Nephron progenitor cell (in vitro differentiated cells): ENCODE results near the gene PHACTR1.

Experiments
- DNase-seq: peaks from one replicate; pipeline ENCODE4 v3.0.0; 2021
- H3K27ac Mint-ChIP-seq: 2 replicates; pipeline ENCODE4 v1.8.0; 2021; ENCODE audit warnings: mild to moderate bottlenecking, moderate library complexity, mixed read lengths
- H3K27me3 Mint-ChIP-seq: 2 replicates; pipeline ENCODE4 v1.8.0; 2021; ENCODE audit warnings: mild to moderate bottlenecking, low read depth, mixed read lengths; ENCODE audit not compliant: poor library complexity
- H3K36me3 Mint-ChIP-seq: 2 replicates; pipeline ENCODE4 v1.8.0; 2021; ENCODE audit warnings: low read depth, mixed read lengths
- H3K4me1 Mint-ChIP-seq: 2 replicates; pipeline ENCODE4 v1.8.0; 2021; ENCODE audit warnings: mixed read lengths
- H3K4me3 Mint-ChIP-seq: 2 replicates; pipeline ENCODE4 v1.8.0; 2021; ENCODE audit warnings: mild to moderate bottlenecking, moderate library complexity, mixed read lengths
- H3K9me3 Mint-ChIP-seq: 2 replicates; pipeline ENCODE4 v1.8.0; 2021; ENCODE audit warnings: mild to moderate bottlenecking, moderate library complexity, mixed read lengths
- TF ChIP-seq, protein P1 (sequence below): fragments of 200-600 bp; sonication (generic); IDR thresholded peaks from 2 replicates; pipeline ENCODE4 v1.5.0; 2021; ENCODE audit warnings: antibody characterized with exemption

The PHACTR1 gene

DNA sequence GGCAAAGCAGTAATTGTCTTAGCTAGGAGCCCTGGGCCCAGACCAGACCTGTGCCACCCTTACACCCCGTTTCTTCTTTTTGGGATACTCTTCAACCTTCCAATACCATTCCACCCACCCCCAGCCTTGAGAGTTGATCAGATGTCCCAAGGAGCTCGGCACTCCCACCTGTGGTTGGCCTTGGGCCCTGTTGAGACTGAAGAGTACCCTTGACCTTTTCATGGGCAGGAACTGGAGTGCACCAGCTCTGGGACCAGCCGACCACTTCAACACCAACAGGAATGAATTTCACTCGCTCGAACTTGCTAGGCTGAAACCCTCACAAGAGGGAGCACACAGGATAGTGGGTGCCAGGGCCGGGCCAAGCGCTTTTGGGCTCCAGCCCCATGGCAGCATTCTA lies 273.6 kb downstream of the PHACTR1 start:
- H3K4me3 Mint-ChIP-seq: no peak overlapping the region

DNA sequence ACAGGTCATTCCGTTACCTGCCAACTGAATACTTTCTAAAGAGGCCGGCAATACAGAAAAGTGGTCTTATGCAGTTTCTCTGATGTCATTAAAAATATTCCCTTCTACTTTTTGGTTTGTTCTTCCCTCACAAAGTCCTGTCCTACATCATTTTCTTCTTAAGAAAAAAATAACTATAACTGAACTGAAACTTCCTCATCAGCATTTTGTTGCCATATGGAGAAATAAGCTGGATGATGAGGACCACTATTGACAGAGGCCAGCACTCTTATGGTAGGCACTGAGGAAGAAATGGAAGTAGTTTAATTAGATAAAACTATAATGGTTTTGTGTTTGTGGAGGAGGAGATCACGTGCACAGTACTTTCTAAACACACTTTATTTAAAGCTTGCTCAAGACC lies 274.9 kb downstream of the PHACTR1 start:
- TF ChIP-seq, protein P1, sequence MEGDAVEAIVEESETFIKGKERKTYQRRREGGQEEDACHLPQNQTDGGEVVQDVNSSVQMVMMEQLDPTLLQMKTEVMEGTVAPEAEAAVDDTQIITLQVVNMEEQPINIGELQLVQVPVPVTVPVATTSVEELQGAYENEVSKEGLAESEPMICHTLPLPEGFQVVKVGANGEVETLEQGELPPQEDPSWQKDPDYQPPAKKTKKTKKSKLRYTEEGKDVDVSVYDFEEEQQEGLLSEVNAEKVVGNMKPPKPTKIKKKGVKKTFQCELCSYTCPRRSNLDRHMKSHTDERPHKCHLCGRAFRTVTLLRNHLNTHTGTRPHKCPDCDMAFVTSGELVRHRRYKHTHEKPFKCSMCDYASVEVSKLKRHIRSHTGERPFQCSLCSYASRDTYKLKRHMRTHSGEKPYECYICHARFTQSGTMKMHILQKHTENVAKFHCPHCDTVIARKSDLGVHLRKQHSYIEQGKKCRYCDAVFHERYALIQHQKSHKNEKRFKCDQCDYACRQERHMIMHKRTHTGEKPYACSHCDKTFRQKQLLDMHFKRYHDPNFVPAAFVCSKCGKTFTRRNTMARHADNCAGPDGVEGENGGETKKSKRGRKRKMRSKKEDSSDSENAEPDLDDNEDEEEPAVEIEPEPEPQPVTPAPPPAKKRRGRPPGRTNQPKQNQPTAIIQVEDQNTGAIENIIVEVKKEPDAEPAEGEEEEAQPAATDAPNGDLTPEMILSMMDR: no peak
- Mint-ChIP-seq H3K4me3 (no peak overlapping the region), H3K36me3 (no peaks in the 10 kb centered on the region), H3K27me3 (peaks cover 13% of the 10 kb centered on the region), H3K27ac (no peak overlapping the region), H3K9me3 (peaks cover 28% of the 10 kb centered on the region), H3K4me1 (no peaks in the 10 kb centered on the region)
- DNase-seq: no peak

More for the DNA sequence above, 273.6 kb downstream of the PHACTR1 start:
- H3K36me3 Mint-ChIP-seq: no peaks in the 10 kb centered on the region
- TF ChIP-seq, protein P1: no peak
- no peak overlapping the region for H3K27ac Mint-ChIP-seq
- peaks cover 28% of the 10 kb centered on the region for H3K9me3 Mint-ChIP-seq
- no peaks in the 10 kb centered on the region for H3K4me1 Mint-ChIP-seq
- no peak for DNase-seq
- peaks cover 18% of the 10 kb centered on the region for H3K27me3 Mint-ChIP-seq

DNA sequence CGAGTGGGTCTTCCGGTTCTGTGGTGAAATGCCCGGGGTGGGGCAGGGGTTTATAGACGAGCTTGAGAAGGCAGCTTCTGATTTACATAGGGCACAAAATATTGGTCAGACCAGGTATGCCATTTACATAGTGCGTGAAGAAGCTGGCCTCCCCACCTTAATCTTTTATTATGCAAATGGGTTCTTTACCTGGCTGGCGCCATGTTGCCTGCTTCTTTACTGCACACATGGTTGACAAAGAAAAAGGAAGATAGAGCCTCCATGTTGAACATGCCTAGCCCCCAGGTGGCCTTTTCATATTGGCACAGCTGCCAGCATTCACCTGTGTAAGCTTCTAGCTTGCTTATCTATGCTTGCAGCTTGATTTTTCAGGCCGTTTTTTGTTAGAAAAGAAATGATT lies 276.2 kb downstream of the PHACTR1 start:
- DNase-seq: no peak
- H3K4me3 Mint-ChIP-seq: no peak overlapping the region
- no peaks in the 10 kb centered on the region for H3K4me1 Mint-ChIP-seq
- peaks cover 12% of the 10 kb centered on the region for H3K27me3 Mint-ChIP-seq
- TF ChIP-seq, protein P1: no peak
- H3K9me3 Mint-ChIP-seq: peaks cover 28% of the 10 kb centered on the region
- no peaks in the 10 kb centered on the region for H3K36me3 Mint-ChIP-seq
- no peak overlapping the region for H3K27ac Mint-ChIP-seq

DNA sequence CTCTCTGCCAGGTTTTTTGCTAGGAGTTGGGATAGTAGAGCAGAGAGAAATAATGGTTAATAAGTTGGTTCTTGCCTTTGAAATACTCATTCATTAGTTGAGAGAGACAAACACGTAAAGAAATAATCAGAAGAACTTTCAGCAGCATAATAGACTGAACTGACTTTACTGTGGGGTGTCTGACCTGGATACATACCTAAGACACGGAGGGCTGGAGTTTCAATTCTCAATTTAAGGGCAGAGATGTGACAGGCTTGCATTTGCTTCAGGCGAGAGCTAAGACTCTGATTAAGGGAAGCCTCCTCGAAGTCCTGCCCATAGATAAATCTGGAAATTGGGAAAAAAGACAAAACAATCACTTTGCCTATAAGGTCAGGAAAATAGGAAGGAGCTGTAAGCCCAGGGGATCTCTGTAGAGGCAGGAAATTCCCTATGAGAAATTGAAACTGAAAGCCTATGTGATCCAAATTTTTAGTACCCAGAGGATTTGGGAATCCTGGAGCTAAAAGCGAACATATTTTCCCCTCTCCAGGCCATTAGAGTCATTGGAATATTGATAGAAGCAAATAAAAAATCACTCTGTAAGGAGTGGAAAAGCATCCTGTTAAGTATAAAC lies 276.8 kb downstream of the PHACTR1 start:
- no peak overlapping the region for H3K27ac Mint-ChIP-seq
- no peaks in the 10 kb centered on the region for H3K36me3 Mint-ChIP-seq
- H3K4me3 Mint-ChIP-seq: no peak overlapping the region
- H3K27me3 Mint-ChIP-seq: peaks cover 12% of the 10 kb centered on the region
- peaks cover 28% of the 10 kb centered on the region for H3K9me3 Mint-ChIP-seq
- DNase-seq: no peak
- no peaks in the 10 kb centered on the region for H3K4me1 Mint-ChIP-seq
- TF ChIP-seq, protein P1: no peak

DNA sequence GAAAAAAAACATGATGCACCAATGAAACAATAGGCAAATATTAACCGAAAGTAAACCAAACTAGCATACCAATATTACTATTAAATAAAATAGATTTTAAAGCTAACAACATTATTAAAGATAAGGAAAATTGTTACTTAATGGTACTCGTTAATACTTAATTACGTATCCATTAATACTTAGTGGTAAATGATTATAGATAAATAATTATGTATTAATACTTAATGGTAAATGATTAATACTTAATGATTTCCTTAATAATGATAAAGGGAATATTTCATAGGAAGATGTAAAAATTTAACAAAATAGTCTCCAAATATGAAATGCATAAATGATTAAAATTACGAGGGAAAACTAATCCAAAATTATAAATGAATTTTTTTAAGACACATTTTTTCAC lies 278.9 kb downstream of the PHACTR1 start:
- H3K4me3 Mint-ChIP-seq: no peak overlapping the region
- peaks cover 27% of the 10 kb centered on the region for H3K9me3 Mint-ChIP-seq
- H3K27ac Mint-ChIP-seq: no peak overlapping the region
- DNase-seq: no peak
- TF ChIP-seq, protein P1: no peak
- no peaks in the 10 kb centered on the region for H3K36me3 Mint-ChIP-seq
- peaks cover 18% of the 10 kb centered on the region for H3K27me3 Mint-ChIP-seq
- no peaks in the 10 kb centered on the region for H3K4me1 Mint-ChIP-seq

DNA sequence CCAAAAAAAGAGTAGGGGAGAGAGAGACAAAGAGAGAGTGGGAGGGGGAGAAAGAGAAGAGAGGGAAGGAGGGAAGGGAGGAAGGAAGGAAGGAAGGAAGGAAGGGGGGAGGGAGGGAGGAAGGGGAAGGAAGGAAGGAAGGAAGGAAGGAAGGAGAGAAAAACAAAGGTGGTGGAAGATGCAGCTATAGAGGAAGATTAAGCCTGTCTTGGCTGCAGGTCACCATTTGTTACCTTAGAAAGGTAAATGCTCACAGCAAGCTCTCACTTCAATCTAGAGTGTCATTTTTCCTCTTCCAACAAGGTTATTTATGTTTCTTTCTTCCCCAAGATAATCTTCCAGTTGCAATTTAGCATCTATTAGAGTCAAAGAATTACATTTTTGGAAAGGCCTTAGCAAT lies 284.0 kb downstream of the PHACTR1 start:
- no peak for DNase-seq
- no peak overlapping the region for H3K27ac Mint-ChIP-seq
- TF ChIP-seq, protein P1: no peak
- no peak overlapping the region for H3K4me3 Mint-ChIP-seq
- peaks cover 23% of the 10 kb centered on the region for H3K27me3 Mint-ChIP-seq
- H3K9me3 Mint-ChIP-seq: no peaks in the 10 kb centered on the region
- H3K4me1 Mint-ChIP-seq: no peaks in the 10 kb centered on the region
- H3K36me3 Mint-ChIP-seq: no peaks in the 10 kb centered on the region
